ENCODE data around the gene NAPG.
"Not testable (repeated sequence)": the region's sequence is repeated elsewhere in the genome, so short reads cannot be mapped to it uniquely, and the experiment has no call there.

Gene NAPG

GRCh38 chr18:10514601-10515000 is 11.2 kb upstream of the NAPG start:
- no peak for DNase-seq

GRCh38 chr18:10515456-10515855 is 10.4 kb upstream of the NAPG start:
- no peak for DNase-seq

- DNase-seq: no peak
Measured at GRCh38 chr18:10516078-10516477, 9.7 kb upstream of the NAPG start.

GRCh38 chr18:10518595-10519255 is 7.1 kb upstream of the NAPG start:
- no peak for DNase-seq

- DNase-seq: no peak
Measured at GRCh38 chr18:10519366-10519765, 6.5 kb upstream of the NAPG start.

- DNase-seq: peak; percentile 81
Measured at GRCh38 chr18:10519999-10520935, 5.6 kb upstream of the NAPG start.

GRCh38 chr18:10521566-10521965 is 4.3 kb upstream of the NAPG start:
- DNase-seq: no peak

GRCh38 chr18:10522574-10522973 is 3.3 kb upstream of the NAPG start:
- DNase-seq: no peak

GRCh38 chr18:10523544-10523943 is 2.3 kb upstream of the NAPG start:
- no peak for DNase-seq

- no peak for DNase-seq
Measured at GRCh38 chr18:10524507-10525370, 1.1 kb upstream of the NAPG start.

GRCh38 chr18:10525371-10525691 is 496 bp upstream of the NAPG start:
- no peak for DNase-seq

- no peak for DNase-seq
Measured at GRCh38 chr18:10526561-10526949, 728 bp downstream of the NAPG start.

GRCh38 chr18:10528439-10528838 is 2.6 kb downstream of the NAPG start:
- DNase-seq: no peak

- no peak for DNase-seq
Measured at GRCh38 chr18:10530002-10530401, 4.2 kb downstream of the NAPG start.

GRCh38 chr18:10530852-10531251 is 5.0 kb downstream of the NAPG start:
- no peak for DNase-seq

- DNase-seq: no peak
Measured at GRCh38 chr18:10533111-10533510, 7.3 kb downstream of the NAPG start.

GRCh38 chr18:10536280-10536679 is 10.5 kb downstream of the NAPG start:
- DNase-seq: no peak

GRCh38 chr18:10537765-10538164 is 11.9 kb downstream of the NAPG start:
- no peak for DNase-seq

- DNase-seq: not testable (repeated sequence)
Measured at GRCh38 chr18:10539124-10539523, 13.3 kb downstream of the NAPG start.

GRCh38 chr18:10543277-10543676 is 17.4 kb downstream of the NAPG start:
- DNase-seq: no peak

GRCh38 chr18:10544093-10544748 is 18.4 kb downstream of the NAPG start:
- DNase-seq: no peak

GRCh38 chr18:10546557-10547300 is 20.9 kb downstream of the NAPG start:
- DNase-seq: no peak
